ENCODE measurements around the gene TNK2. TPM values are rescaled to one million over a fixed set of nuclear protein-coding genes. Genes with fewer than 3 reads are reported as not detected.
"Not testable (repeated sequence)": the region's sequence is repeated elsewhere in the genome, so short reads cannot be mapped to it uniquely, and the experiment has no call there.

Gene TNK2
- polyA plus RNA-seq, 1 donor (not counting 4 experiments of a cell fraction or from before 2014, with no cell fraction given): 15.8 TPM

GRCh38 chr3:195954752-195955119 lies 46.4 kb upstream of the TNK2 start:
- H3K27me3 ChIP-seq (ENCODE audit: control insufficient read depth, extremely low read depth, insufficient read depth, low read length); H2AFZ ChIP-seq (ENCODE audit: control insufficient read depth, low read length); H3K9me3 ChIP-seq (ENCODE audit: control insufficient read depth, low read depth, low read length); DNase-seq (ENCODE audit: low read depth, low spot score); H3K4me2 ChIP-seq (ENCODE audit: control insufficient read depth, extremely low read depth, insufficient read depth, low read depth, low read length); FAIRE-seq; H3K36me3 ChIP-seq (ENCODE audit: control insufficient read depth in 2 of 2, extremely low read depth in 1 of 2, insufficient read depth in 2 of 2, low read length in 2 of 2); H3K79me2 ChIP-seq (ENCODE audit: control insufficient read depth, insufficient read depth, low read length); H3K4me1 ChIP-seq (ENCODE audit: control insufficient read depth, extremely low read depth, insufficient read depth, low read length); H4K20me1 ChIP-seq (ENCODE audit: control insufficient read depth, extremely low read depth, insufficient read depth, low read length); dilution Hi-C loops (cut with MboI; ENCODE audit: extremely low pct_ligation_motif_present, low sequenced_read_pairs); H3K9me1 ChIP-seq (ENCODE audit: control insufficient read depth, extremely low read depth, insufficient read depth, low read length); H3K27ac ChIP-seq (ENCODE audit: control insufficient read depth, insufficient read depth, low read length): not testable (repeated sequence)
- peak overlapping the region; percentile 35 to 41 (median 38) for H3K4me3 ChIP-seq (ENCODE audit: control insufficient read depth in 2 of 3, extremely low read depth in 1 of 3, insufficient read depth in 2 of 3, low read depth in 1 of 3, low read length in 3 of 3)
- H3K9ac ChIP-seq (ENCODE audit: control insufficient read depth, extremely low read depth, insufficient read depth, low read length): peak overlapping the region; percentile 33

- H3K9me1 ChIP-seq (ENCODE audit: control insufficient read depth, extremely low read depth, insufficient read depth, low read length); H3K9me3 ChIP-seq (ENCODE audit: control insufficient read depth, low read depth, low read length); H3K79me2 ChIP-seq (ENCODE audit: control insufficient read depth, insufficient read depth, low read length); H3K4me2 ChIP-seq (ENCODE audit: control insufficient read depth, extremely low read depth, insufficient read depth, low read depth, low read length); H3K4me1 ChIP-seq (ENCODE audit: control insufficient read depth, extremely low read depth, insufficient read depth, low read length); H3K27ac ChIP-seq (ENCODE audit: control insufficient read depth, insufficient read depth, low read length); H2AFZ ChIP-seq (ENCODE audit: control insufficient read depth, low read length); FAIRE-seq; H3K27me3 ChIP-seq (ENCODE audit: control insufficient read depth, extremely low read depth, insufficient read depth, low read length); H4K20me1 ChIP-seq (ENCODE audit: control insufficient read depth, extremely low read depth, insufficient read depth, low read length); DNase-seq (ENCODE audit: low read depth, low spot score); H3K36me3 ChIP-seq (ENCODE audit: control insufficient read depth in 2 of 2, extremely low read depth in 1 of 2, insufficient read depth in 2 of 2, low read length in 2 of 2); dilution Hi-C loops (cut with MboI; ENCODE audit: extremely low pct_ligation_motif_present, low sequenced_read_pairs): not testable (repeated sequence)
- Histone ChIP-seq H3K9ac (ENCODE audit: control insufficient read depth, extremely low read depth, insufficient read depth, low read length) (peak overlapping the region; percentile 33), H3K4me3 (ENCODE audit: control insufficient read depth in 2 of 3, extremely low read depth in 1 of 3, insufficient read depth in 2 of 3, low read depth in 1 of 3, low read length in 3 of 3) (peak overlapping the region; percentile 35 to 41 (median 38))
These were observed 45.9 kb upstream of the TNK2 start for GRCh38 chr3:195954052-195954751.

GRCh38 chr3:195952590-195952989 lies 44.2 kb upstream of the TNK2 start:
- H3K27me3 ChIP-seq (ENCODE audit: control insufficient read depth, extremely low read depth, insufficient read depth, low read length); H3K9me3 ChIP-seq (ENCODE audit: control insufficient read depth, low read depth, low read length); H2AFZ ChIP-seq (ENCODE audit: control insufficient read depth, low read length); H3K9ac ChIP-seq (ENCODE audit: control insufficient read depth, extremely low read depth, insufficient read depth, low read length); H3K4me1 ChIP-seq (ENCODE audit: control insufficient read depth, extremely low read depth, insufficient read depth, low read length); DNase-seq (ENCODE audit: low read depth, low spot score); H3K79me2 ChIP-seq (ENCODE audit: control insufficient read depth, insufficient read depth, low read length); H3K36me3 ChIP-seq (ENCODE audit: control insufficient read depth in 2 of 2, extremely low read depth in 1 of 2, insufficient read depth in 2 of 2, low read length in 2 of 2); FAIRE-seq; H3K9me1 ChIP-seq (ENCODE audit: control insufficient read depth, extremely low read depth, insufficient read depth, low read length); H3K27ac ChIP-seq (ENCODE audit: control insufficient read depth, insufficient read depth, low read length); dilution Hi-C loops (cut with MboI; ENCODE audit: extremely low pct_ligation_motif_present, low sequenced_read_pairs); H4K20me1 ChIP-seq (ENCODE audit: control insufficient read depth, extremely low read depth, insufficient read depth, low read length): not testable (repeated sequence)
- Histone ChIP-seq H3K4me3 (ENCODE audit: control insufficient read depth in 2 of 3, extremely low read depth in 1 of 3, insufficient read depth in 2 of 3, low read depth in 1 of 3, low read length in 3 of 3) (peak overlapping the region in 1 of 3 experiments; percentile 5), H3K4me2 (ENCODE audit: control insufficient read depth, extremely low read depth, insufficient read depth, low read depth, low read length) (peak overlapping the region; percentile 32)

- FAIRE-seq; H3K27me3 ChIP-seq (ENCODE audit: control insufficient read depth, extremely low read depth, insufficient read depth, low read length); DNase-seq (ENCODE audit: low read depth, low spot score); H3K9me1 ChIP-seq (ENCODE audit: control insufficient read depth, extremely low read depth, insufficient read depth, low read length); dilution Hi-C loops (cut with MboI; ENCODE audit: extremely low pct_ligation_motif_present, low sequenced_read_pairs); H3K4me1 ChIP-seq (ENCODE audit: control insufficient read depth, extremely low read depth, insufficient read depth, low read length); H3K9me3 ChIP-seq (ENCODE audit: control insufficient read depth, low read depth, low read length); H4K20me1 ChIP-seq (ENCODE audit: control insufficient read depth, extremely low read depth, insufficient read depth, low read length); H3K9ac ChIP-seq (ENCODE audit: control insufficient read depth, extremely low read depth, insufficient read depth, low read length); H3K36me3 ChIP-seq (ENCODE audit: control insufficient read depth in 2 of 2, extremely low read depth in 1 of 2, insufficient read depth in 2 of 2, low read length in 2 of 2); H3K4me3 ChIP-seq (ENCODE audit: control insufficient read depth in 2 of 3, extremely low read depth in 1 of 3, insufficient read depth in 2 of 3, low read depth in 1 of 3, low read length in 3 of 3); H3K79me2 ChIP-seq (ENCODE audit: control insufficient read depth, insufficient read depth, low read length); H2AFZ ChIP-seq (ENCODE audit: control insufficient read depth, low read length); H3K27ac ChIP-seq (ENCODE audit: control insufficient read depth, insufficient read depth, low read length); H3K4me2 ChIP-seq (ENCODE audit: control insufficient read depth, extremely low read depth, insufficient read depth, low read depth, low read length): not testable (repeated sequence)
These were observed 43.3 kb upstream of the TNK2 start for GRCh38 chr3:195951443-195952177.

GRCh38 chr3:195950731-195951130 lies 42.4 kb upstream of the TNK2 start:
- H3K4me3 ChIP-seq (ENCODE audit: control insufficient read depth in 2 of 3, extremely low read depth in 1 of 3, insufficient read depth in 2 of 3, low read depth in 1 of 3, low read length in 3 of 3): not testable (repeated sequence)

More at GRCh38 chr3:195950731-195951130, 42.4 kb upstream of the TNK2 start:
- DNase-seq (ENCODE audit: low read depth, low spot score); H2AFZ ChIP-seq (ENCODE audit: control insufficient read depth, low read length); H3K9me1 ChIP-seq (ENCODE audit: control insufficient read depth, extremely low read depth, insufficient read depth, low read length); H3K9ac ChIP-seq (ENCODE audit: control insufficient read depth, extremely low read depth, insufficient read depth, low read length); H4K20me1 ChIP-seq (ENCODE audit: control insufficient read depth, extremely low read depth, insufficient read depth, low read length); H3K9me3 ChIP-seq (ENCODE audit: control insufficient read depth, low read depth, low read length); H3K36me3 ChIP-seq (ENCODE audit: control insufficient read depth in 2 of 2, extremely low read depth in 1 of 2, insufficient read depth in 2 of 2, low read length in 2 of 2); H3K27me3 ChIP-seq (ENCODE audit: control insufficient read depth, extremely low read depth, insufficient read depth, low read length); H3K79me2 ChIP-seq (ENCODE audit: control insufficient read depth, insufficient read depth, low read length); H3K4me1 ChIP-seq (ENCODE audit: control insufficient read depth, extremely low read depth, insufficient read depth, low read length); H3K4me2 ChIP-seq (ENCODE audit: control insufficient read depth, extremely low read depth, insufficient read depth, low read depth, low read length); H3K27ac ChIP-seq (ENCODE audit: control insufficient read depth, insufficient read depth, low read length); dilution Hi-C loops (cut with MboI; ENCODE audit: extremely low pct_ligation_motif_present, low sequenced_read_pairs); FAIRE-seq: not testable (repeated sequence)

Data from keratinocyte (primary cell).